ENCODE measurements around the gene NPAS3. TPM values are rescaled to one million over a fixed set of nuclear protein-coding genes. Genes with fewer than 3 reads are reported as not detected.

NPAS3 gene
- total RNA-seq, 1 donor from 2014 or later: 5.2 TPM

DNA sequence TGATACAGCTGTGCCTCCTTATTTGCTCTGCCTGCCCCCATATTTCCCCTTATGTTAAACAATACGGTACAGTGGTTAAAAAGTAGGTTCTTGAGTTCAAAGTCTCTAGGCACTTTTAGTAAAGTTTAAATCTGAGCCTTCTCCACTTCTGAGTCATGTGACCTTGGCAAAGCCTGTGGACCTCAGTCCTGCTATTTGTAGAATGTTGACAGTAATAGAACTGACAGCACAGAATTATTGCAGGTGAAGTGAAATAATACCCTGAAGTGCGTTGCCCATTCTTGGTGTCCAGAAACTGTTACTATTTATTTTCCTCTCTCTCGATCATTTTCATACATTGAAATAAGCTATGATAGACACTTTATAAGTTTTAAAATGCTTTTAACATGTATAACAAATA is 512.5 kb downstream of the NPAS3 start:
- no peak for DNase-seq (ENCODE audit: low spot score in 2 of 2, unreplicated experiment in 2 of 2)
- H3K9me3 Mint-ChIP-seq: no peaks in the 10 kb centered on the region
- H3K27ac Mint-ChIP-seq: no peak overlapping the region
- no peaks in the 10 kb centered on the region for H3K27me3 Mint-ChIP-seq (ENCODE audit: low read depth)
- TF ChIP-seq, protein P1, sequence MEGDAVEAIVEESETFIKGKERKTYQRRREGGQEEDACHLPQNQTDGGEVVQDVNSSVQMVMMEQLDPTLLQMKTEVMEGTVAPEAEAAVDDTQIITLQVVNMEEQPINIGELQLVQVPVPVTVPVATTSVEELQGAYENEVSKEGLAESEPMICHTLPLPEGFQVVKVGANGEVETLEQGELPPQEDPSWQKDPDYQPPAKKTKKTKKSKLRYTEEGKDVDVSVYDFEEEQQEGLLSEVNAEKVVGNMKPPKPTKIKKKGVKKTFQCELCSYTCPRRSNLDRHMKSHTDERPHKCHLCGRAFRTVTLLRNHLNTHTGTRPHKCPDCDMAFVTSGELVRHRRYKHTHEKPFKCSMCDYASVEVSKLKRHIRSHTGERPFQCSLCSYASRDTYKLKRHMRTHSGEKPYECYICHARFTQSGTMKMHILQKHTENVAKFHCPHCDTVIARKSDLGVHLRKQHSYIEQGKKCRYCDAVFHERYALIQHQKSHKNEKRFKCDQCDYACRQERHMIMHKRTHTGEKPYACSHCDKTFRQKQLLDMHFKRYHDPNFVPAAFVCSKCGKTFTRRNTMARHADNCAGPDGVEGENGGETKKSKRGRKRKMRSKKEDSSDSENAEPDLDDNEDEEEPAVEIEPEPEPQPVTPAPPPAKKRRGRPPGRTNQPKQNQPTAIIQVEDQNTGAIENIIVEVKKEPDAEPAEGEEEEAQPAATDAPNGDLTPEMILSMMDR (IDR thresholded peaks at IDR 0.05; ENCODE audit: unreplicated experiment): no peak
- no peak overlapping the region for H3K4me3 Mint-ChIP-seq
- no peaks in the 10 kb centered on the region for H3K36me3 Mint-ChIP-seq
- H3K4me1 Mint-ChIP-seq: peaks cover 23% of the 10 kb centered on the region

DNA sequence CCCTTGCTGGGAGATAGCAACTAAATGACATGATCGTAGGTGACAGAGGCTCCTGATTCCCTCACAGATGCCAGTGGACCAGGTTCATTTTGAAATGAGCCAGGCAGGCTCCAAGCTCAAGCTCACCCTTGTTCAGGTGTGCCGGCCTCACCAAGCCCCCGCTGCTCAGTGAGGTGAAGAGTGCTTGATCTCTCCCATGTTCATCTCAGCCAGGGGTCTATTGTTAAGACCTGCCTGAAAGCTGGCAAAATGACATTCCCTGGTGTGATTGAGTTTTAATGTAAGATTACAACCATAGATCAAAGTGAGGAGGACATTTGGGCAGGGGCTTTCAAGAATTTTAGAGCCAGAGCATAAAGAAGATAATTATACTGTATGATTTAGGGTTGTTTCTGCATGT is 514.3 kb downstream of the NPAS3 start:
- DNase-seq (ENCODE audit: low spot score in 2 of 2, unreplicated experiment in 2 of 2): no peak
- Mint-ChIP-seq H3K4me3 (no peak overlapping the region), H3K27ac (no peak overlapping the region), H3K4me1 (peaks cover 28% of the 10 kb centered on the region), H3K27me3 (ENCODE audit: low read depth) (no peaks in the 10 kb centered on the region), H3K36me3 (no peaks in the 10 kb centered on the region), H3K9me3 (no peaks in the 10 kb centered on the region)
- TF ChIP-seq, protein P1 (IDR thresholded peaks at IDR 0.05; ENCODE audit: unreplicated experiment): no peak

DNA sequence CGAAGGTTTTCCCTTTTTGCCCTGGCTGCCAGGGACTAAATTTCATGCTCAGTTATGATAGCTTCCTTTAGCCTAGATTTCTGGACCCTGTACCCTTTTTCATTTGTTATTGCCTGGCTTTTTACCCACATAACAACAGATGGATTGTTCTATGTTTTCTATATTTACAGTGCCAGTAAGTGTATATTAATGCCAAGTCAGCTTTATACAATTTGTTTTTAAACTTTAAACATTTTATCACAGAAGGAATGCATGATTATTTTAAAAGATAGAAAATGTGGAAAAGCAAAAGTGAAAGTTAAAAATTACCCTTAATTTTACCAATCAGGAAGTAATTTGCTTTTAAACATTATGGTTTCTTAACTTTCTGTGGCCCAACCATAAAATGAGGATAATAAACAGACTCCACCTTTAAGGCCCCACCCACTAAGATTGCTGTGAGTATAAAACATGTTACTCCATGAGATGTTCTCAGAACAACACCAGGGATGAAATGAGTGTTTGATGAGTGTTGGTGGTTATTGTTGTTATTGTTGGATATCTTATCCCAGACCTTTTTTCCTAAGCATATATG is 515.4 kb downstream of the NPAS3 start:
- DNase-seq (ENCODE audit: low spot score in 2 of 2, unreplicated experiment in 2 of 2): no peak
- Mint-ChIP-seq H3K4me3 (no peak overlapping the region), H3K4me1 (peaks cover 28% of the 10 kb centered on the region), H3K27me3 (ENCODE audit: low read depth) (no peaks in the 10 kb centered on the region), H3K27ac (no peak overlapping the region), H3K36me3 (no peaks in the 10 kb centered on the region), H3K9me3 (no peaks in the 10 kb centered on the region)
- TF ChIP-seq, protein P1 (IDR thresholded peaks at IDR 0.05; ENCODE audit: unreplicated experiment): no peak

DNA sequence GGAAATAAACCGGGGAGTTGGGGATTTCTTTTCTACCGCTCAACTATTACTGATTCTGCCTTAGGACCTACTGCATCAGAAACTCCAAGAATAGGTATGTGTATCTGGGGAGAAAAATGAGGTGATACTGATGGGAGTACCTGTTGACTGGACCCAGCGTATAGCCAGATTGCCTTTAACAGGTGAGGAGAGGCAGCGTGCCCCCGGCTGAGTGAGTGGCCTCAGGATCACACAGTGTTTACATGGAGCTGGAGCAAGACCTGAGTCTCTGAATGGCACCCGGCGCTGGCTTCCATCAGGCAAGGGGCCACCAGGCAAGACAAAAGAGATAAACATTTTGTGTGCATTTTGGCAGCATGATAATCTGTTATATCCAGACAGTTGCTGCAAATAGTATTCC is 516.0 kb downstream of the NPAS3 start:
- Mint-ChIP-seq H3K9me3 (no peaks in the 10 kb centered on the region), H3K27ac (no peak overlapping the region), H3K27me3 (ENCODE audit: low read depth) (no peaks in the 10 kb centered on the region), H3K36me3 (no peaks in the 10 kb centered on the region), H3K4me3 (no peak overlapping the region), H3K4me1 (peaks cover 28% of the 10 kb centered on the region)
- no peak for DNase-seq (ENCODE audit: low spot score in 2 of 2, unreplicated experiment in 2 of 2)
- TF ChIP-seq, protein P1 (IDR thresholded peaks at IDR 0.05; ENCODE audit: unreplicated experiment): no peak

DNA sequence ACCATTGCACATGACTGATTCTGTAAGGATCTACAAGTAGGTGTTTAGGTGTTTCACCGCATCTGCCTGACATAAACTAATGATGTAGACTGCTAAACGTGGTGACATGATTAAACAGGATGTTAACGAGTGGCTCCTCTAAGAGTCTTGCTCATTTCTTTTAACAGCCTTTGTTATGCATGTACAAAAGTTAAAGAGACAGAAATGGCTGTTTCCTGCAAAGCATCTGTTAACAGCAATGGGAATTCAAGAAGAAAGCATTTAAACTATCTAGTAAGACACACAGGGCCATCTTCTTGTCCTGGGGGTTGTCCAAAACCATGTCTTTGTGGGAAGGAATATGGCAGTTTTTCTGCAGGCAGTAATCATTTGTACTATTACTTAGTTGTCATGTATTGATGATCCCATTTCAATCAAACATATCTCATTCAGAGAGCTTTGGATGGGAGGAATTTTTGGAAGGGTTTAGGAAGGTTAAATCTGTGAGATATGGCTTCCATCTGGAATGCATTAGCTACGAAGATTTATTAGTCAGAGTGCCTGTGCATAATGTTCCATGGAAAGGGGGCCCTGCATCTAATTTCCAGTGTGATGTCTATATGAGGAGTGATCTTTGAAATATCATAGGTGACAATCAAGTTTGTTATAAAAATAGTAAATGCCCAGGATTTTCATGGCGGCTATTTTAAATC is 517.1 kb downstream of the NPAS3 start:
- no peak overlapping the region for H3K27ac Mint-ChIP-seq
- peaks cover 28% of the 10 kb centered on the region for H3K4me1 Mint-ChIP-seq
- H3K9me3 Mint-ChIP-seq: no peaks in the 10 kb centered on the region
- no peak overlapping the region for H3K4me3 Mint-ChIP-seq
- no peaks in the 10 kb centered on the region for H3K27me3 Mint-ChIP-seq (ENCODE audit: low read depth)
- TF ChIP-seq, protein P1 (IDR thresholded peaks at IDR 0.05; ENCODE audit: unreplicated experiment): no peak
- DNase-seq (ENCODE audit: low spot score in 2 of 2, unreplicated experiment in 2 of 2): no peak
- H3K36me3 Mint-ChIP-seq: no peaks in the 10 kb centered on the region

Data from mesothelial cell of epicardium (in vitro differentiated cells).